Activated CD8-positive, alpha-beta memory T cell treated with anti-CD3 and anti-CD28 coated beads, Interleukin-2, amount 50 U/mL, for 48 hours (primary cell): ENCODE data around the gene NIPBL.
"Not testable (repeated sequence)": the region's sequence is repeated elsewhere in the genome, so short reads cannot be mapped to it uniquely, and the experiment has no call there.

Experiments
- DNase-seq: peaks from one replicate; pipeline ENCODE4 v3.0.0-alpha.2; 2020

Gene NIPBL

GRCh38 chr5:36908544-36909260 is 32.1 kb downstream of the NIPBL start:
- no peak for DNase-seq

- DNase-seq: no peak
Measured at GRCh38 chr5:36915653-36916052, 39.1 kb downstream of the NIPBL start.

GRCh38 chr5:36916614-36917013 is 40.0 kb downstream of the NIPBL start:
- DNase-seq: not testable (repeated sequence)

GRCh38 chr5:36917358-36917757 is 40.8 kb downstream of the NIPBL start:
- DNase-seq: not testable (repeated sequence)

GRCh38 chr5:36919238-36919637 is 42.7 kb downstream of the NIPBL start:
- DNase-seq: no peak

- DNase-seq: no peak
Measured at GRCh38 chr5:36919650-36920049, 43.1 kb downstream of the NIPBL start.

GRCh38 chr5:36928947-36929346 is 52.4 kb downstream of the NIPBL start:
- DNase-seq: no peak

GRCh38 chr5:36929438-36929837 is 52.9 kb downstream of the NIPBL start:
- no peak for DNase-seq

- DNase-seq: no peak
Measured at GRCh38 chr5:36932056-36932455, 55.5 kb downstream of the NIPBL start.

- DNase-seq: no peak
Measured at GRCh38 chr5:36932699-36933098, 56.1 kb downstream of the NIPBL start.

GRCh38 chr5:36934740-36935356 is 58.3 kb downstream of the NIPBL start:
- no peak for DNase-seq

- no peak for DNase-seq
Measured at GRCh38 chr5:36935805-36936204, 59.2 kb downstream of the NIPBL start.

- no peak for DNase-seq
Measured at GRCh38 chr5:36936309-36936708, 59.7 kb downstream of the NIPBL start.

- no peak for DNase-seq
Measured at GRCh38 chr5:36938129-36938528, 61.6 kb downstream of the NIPBL start.

GRCh38 chr5:36939969-36940858 is 63.6 kb downstream of the NIPBL start:
- DNase-seq: no peak

GRCh38 chr5:36943584-36943983 is 67.0 kb downstream of the NIPBL start:
- DNase-seq: no peak

- DNase-seq: no peak
Measured at GRCh38 chr5:36944024-36944423, 67.5 kb downstream of the NIPBL start.

- no peak for DNase-seq
Measured at GRCh38 chr5:36944607-36945225, 68.1 kb downstream of the NIPBL start.

GRCh38 chr5:36945687-36946086 is 69.1 kb downstream of the NIPBL start:
- DNase-seq: no peak

- no peak for DNase-seq
Measured at GRCh38 chr5:36946101-36946500, 69.5 kb downstream of the NIPBL start.

GRCh38 chr5:36948041-36948440 is 71.5 kb downstream of the NIPBL start:
- DNase-seq: no peak

- DNase-seq: no peak
Measured at GRCh38 chr5:36948650-36949049, 72.1 kb downstream of the NIPBL start.

- no peak for DNase-seq
Measured at GRCh38 chr5:36949593-36949992, 73.0 kb downstream of the NIPBL start.
